A673 (cell line): Measurements from ENCODE around the gene NUFIP1. TPM values are rescaled to one million over a fixed set of nuclear protein-coding genes. Genes with fewer than 3 reads are reported as not detected.

Experiments
- BruUV-seq: library from RNA; stranded (reverse); fragments of 400-500 nt; replicated peaks from 2 replicates; lab custom pipeline; 2021; lab: Mats Ljungman, UMichigan
- CTCF ChIA-PET: fragments of 300-600 bp; sonication (Branson Sonifier 250); formaldehyde crosslinking; loops from one replicate; lab custom pipeline; 2022; ENCODE audit warnings: antibody characterized with exemption; lab: Charles Lee
- POLR2A ChIA-PET: fragments of 300-600 bp; sonication (Branson Sonifier 250); formaldehyde crosslinking; loops from one replicate; lab custom pipeline; 2022; ENCODE audit warnings: antibody characterized with exemption; ENCODE audit not compliant: low non-redundant PET; lab: Charles Lee
- DNase-seq: peaks from one replicate; pipeline ENCODE4 v3.0.0-alpha.2; 2015; ENCODE audit warnings: low spot score
- H3K27ac ChIP-seq: fragments of 200-600 bp; sonication (generic); 2 replicates; pipeline ENCODE4 v1.5.1; 2016; ENCODE audit warnings: mixed run types, low read depth, mild to moderate bottlenecking, mixed read lengths, antibody characterized with exemption, low read length; ENCODE audit not compliant: poor library complexity, severe bottlenecking
- H3K27me3 ChIP-seq: fragments of 200-600 bp; sonication (generic); replicated peaks from 2 replicates; pipeline ENCODE4 v1.6.1; 2017; ENCODE audit warnings: mixed run types, low read depth, mild to moderate bottlenecking, mixed read lengths, antibody characterized with exemption, low read length; ENCODE audit not compliant: insufficient read depth, poor library complexity
- H3K36me3 ChIP-seq: fragments of 200-600 bp; sonication (generic); 2 replicates; pipeline ENCODE4 v1.6.1; 2016; ENCODE audit warnings: mixed run types, mild to moderate bottlenecking, mixed read lengths, antibody characterized with exemption, low read length; ENCODE audit not compliant: insufficient read depth, poor library complexity, severe bottlenecking
- H3K4me1 ChIP-seq: fragments of 200-600 bp; sonication (generic); 2 replicates; pipeline ENCODE4 v1.6.1; 2017; ENCODE audit warnings: mixed run types, mild to moderate bottlenecking, mixed read lengths, antibody characterized with exemption, low read length; ENCODE audit not compliant: insufficient read depth, poor library complexity, severe bottlenecking
- H3K4me3 ChIP-seq: fragments of 200-600 bp; sonication (generic); 2 replicates; pipeline ENCODE4 v1.5.1; 2016; ENCODE audit warnings: low read depth, mixed run types, mild to moderate bottlenecking, mixed read lengths, low read length; ENCODE audit not compliant: poor library complexity, severe bottlenecking
- H3K9me3 ChIP-seq: fragments of 200-600 bp; sonication (generic); 2 replicates; pipeline ENCODE4 v1.6.1; 2016; ENCODE audit warnings: mixed run types, low read depth, mild to moderate bottlenecking, mixed read lengths, antibody characterized with exemption, low read length; ENCODE audit not compliant: poor library complexity, severe bottlenecking
- CTCF ChIP-seq: fragments of 300-800, 200-600 bp; sonication (generic); conservative IDR thresholded peaks from 2 replicates; pipeline ENCODE4 v1.5.1; 2017; ENCODE audit warnings: low read depth, mild to moderate bottlenecking, antibody characterized with exemption, low read length, moderate library complexity, mixed read lengths
- EZH2 ChIP-seq: fragments of 200-600 bp; sonication (generic); IDR thresholded peaks from 2 replicates; pipeline ENCODE4 v1.6.1; 2017; ENCODE audit warnings: borderline replicate concordance, low read depth, mild to moderate bottlenecking, mixed read lengths, antibody characterized with exemption, low read length; ENCODE audit not compliant: poor library complexity, severe bottlenecking
- intact Hi-C: fragments of 100-400 bp; cut with micrococcal nuclease; formaldehyde crosslinking; loops from one replicate; pipeline ENCODE4 v1.10.0; 2022; ENCODE audit not compliant: unreplicated experiment
- total RNA-seq: library from RNA; stranded (reverse); gene quantifications from 2 replicates; pipeline ENCODE4 v1.2.3, GENCODE V29; 2021

The NUFIP1 gene
- total RNA-seq, 1 experiment from 2014 or later = 13.4 TPM

- H3K4me3 ChIP-seq = peak overlapping the region; percentile 53
- BruUV-seq = no TSS peak
- DNase-seq = no peak
Observed at GRCh38 chr13:44919104-44919804, 70.0 kb downstream of the NUFIP1 start.

GRCh38 chr13:44918326-44919103 lies 70.8 kb downstream of the NUFIP1 start:
- TSS peak; percentile 96 for BruUV-seq
- CTCF ChIA-PET = no interaction called here
- intact Hi-C loops = loop anchor here (2.0 kb wide), 1 partner anchor 342 kb away; the partner anchor contains the start of gene TSC22D1
- Histone ChIP-seq H3K27me3 (no peaks in the 10 kb centered on the region), H3K4me3 (peak overlapping the region; percentile 53), H3K9me3 (no peaks in the 10 kb centered on the region), H3K4me1 (peaks cover 15% of the 10 kb centered on the region), H3K36me3 (no peaks in the 10 kb centered on the region), H3K27ac (peak overlapping the region; percentile 90)
- no peak for DNase-seq
- no peak for TF ChIP-seq EZH2
- TF ChIP-seq CTCF = peak; percentile 76
- POLR2A ChIA-PET = interaction anchor here (0.6 kb wide), 2 partner anchors 430 to 514 kb away, joined by 3 to 16 read pairs; no protein-coding TSS in a partner anchor

More at GRCh38 chr13:44919104-44919804, 70.0 kb downstream of the NUFIP1 start:
- ChIA-PET CTCF (no interaction called here), POLR2A (interaction anchor here (0.6 kb wide), 1 partner anchor 515 kb away, joined by 16 read pairs; no protein-coding TSS in a partner anchor)
- peak overlapping the region; percentile 90 for H3K27ac ChIP-seq
- intact Hi-C loops = loop anchor here (2.0 kb wide), 1 partner anchor 342 kb away; the partner anchor contains the start of gene TSC22D1
- TF ChIP-seq CTCF (no peak), EZH2 (no peak)
- no peaks in the 10 kb centered on the region for H3K27me3 ChIP-seq
- H3K4me1 ChIP-seq = peaks cover 15% of the 10 kb centered on the region
- H3K9me3 ChIP-seq = no peaks in the 10 kb centered on the region
- no peaks in the 10 kb centered on the region for H3K36me3 ChIP-seq

GRCh38 chr13:44917589-44918325 lies 71.5 kb downstream of the NUFIP1 start:
- TF ChIP-seq CTCF (peak; percentile 38; the same call in 1 of the 2 replicates), EZH2 (no peak)
- Histone ChIP-seq H3K36me3 (no peaks in the 10 kb centered on the region), H3K27me3 (no peaks in the 10 kb centered on the region), H3K4me1 (peaks cover 15% of the 10 kb centered on the region), H3K9me3 (no peaks in the 10 kb centered on the region), H3K4me3 (peak overlapping the region; percentile 53), H3K27ac (peak overlapping the region; percentile 90)
- CTCF ChIA-PET = interaction anchor here (0.6 to 0.7 kb wide), 2 partner anchors 9 to 341 kb away, joined by 3 read pairs; partner anchors contain the start of gene TSC22D1
- peak; percentile 97 for DNase-seq
- no TSS peak for BruUV-seq
- intact Hi-C loops = loop anchor here (2.0 kb wide), 1 partner anchor 341 kb away; the partner anchor contains the start of gene TSC22D1
- POLR2A ChIA-PET = interaction anchor here (0.6 kb wide), 2 partner anchors 429 to 491 kb away, joined by 3 read pairs; no protein-coding TSS in a partner anchor
